NCI-H2196 treated with DMSO at 0.1 percent for 48 hours (cell line): ENCODE measurements around the gene MESD.
"Not testable (repeated sequence)": the region's sequence is repeated elsewhere in the genome, so short reads cannot be mapped to it uniquely, and the experiment has no call there.

Experiments
- DNase-seq: peaks from one replicate; lab custom pipeline; 2025; ENCODE audit not compliant: unreplicated experiment; lab: John Stamatoyannopoulos, UW

Gene MESD

GRCh38 chr15:80966431-80967197, 23.0 kb downstream of the MESD start:
- no peak for DNase-seq

GRCh38 chr15:80965454-80965853, 24.2 kb downstream of the MESD start:
- not testable (repeated sequence) for DNase-seq

- DNase-seq, result no peak
Observed at GRCh38 chr15:80958818-80959495, 30.7 kb downstream of the MESD start.

GRCh38 chr15:80957976-80958375, 31.6 kb downstream of the MESD start:
- no peak for DNase-seq

- DNase-seq, result no peak
Observed at GRCh38 chr15:80957556-80957955, 32.1 kb downstream of the MESD start.

- not testable (repeated sequence) for DNase-seq
Observed at GRCh38 chr15:80955571-80956452, 33.8 kb downstream of the MESD start.

DNA sequence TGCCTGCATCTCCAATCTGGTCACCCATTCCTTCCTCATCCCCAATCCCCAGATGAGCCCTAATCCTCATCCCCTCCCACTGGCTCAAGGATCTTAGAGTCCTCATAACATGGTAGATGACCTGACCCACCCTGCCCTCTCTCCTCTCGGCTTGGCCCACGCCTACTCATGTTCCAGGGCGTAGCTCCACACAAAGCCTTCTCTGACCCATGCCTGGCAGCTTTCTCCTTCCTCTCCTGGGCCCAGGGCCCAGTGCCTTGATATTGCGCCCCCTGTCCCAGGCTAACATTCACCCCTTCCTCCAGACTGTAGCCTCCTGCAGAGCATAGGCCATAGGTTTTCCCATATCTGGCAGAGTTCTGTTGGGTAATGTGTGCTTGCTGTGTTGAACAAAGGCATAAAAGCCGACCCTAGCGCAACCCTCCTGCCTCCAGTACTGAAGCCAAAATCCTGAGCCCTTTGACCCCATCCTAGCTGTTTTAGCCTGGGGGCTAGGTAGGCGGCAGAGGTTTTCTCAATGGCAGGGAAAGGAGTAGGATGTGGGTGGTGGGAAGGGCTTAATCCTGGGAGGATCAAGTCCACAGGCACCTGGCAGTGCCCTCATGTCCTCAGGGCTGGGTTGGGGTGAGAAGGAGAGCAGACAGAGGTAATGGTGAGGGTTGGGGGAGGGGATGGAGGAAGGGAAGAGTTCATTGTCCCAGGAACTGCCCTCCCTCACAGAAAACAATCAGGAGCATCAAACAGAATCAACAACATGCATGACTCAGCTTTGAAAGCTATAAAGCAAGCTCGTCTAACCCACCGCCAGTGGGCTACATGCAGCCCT, 35.5 kb downstream of the MESD start:
- DNase-seq, result no peak

- no peak for DNase-seq
Observed at GRCh38 chr15:80953001-80953952, 36.3 kb downstream of the MESD start.

GRCh38 chr15:80951941-80952340, 37.7 kb downstream of the MESD start:
- DNase-seq, result no peak

DNA sequence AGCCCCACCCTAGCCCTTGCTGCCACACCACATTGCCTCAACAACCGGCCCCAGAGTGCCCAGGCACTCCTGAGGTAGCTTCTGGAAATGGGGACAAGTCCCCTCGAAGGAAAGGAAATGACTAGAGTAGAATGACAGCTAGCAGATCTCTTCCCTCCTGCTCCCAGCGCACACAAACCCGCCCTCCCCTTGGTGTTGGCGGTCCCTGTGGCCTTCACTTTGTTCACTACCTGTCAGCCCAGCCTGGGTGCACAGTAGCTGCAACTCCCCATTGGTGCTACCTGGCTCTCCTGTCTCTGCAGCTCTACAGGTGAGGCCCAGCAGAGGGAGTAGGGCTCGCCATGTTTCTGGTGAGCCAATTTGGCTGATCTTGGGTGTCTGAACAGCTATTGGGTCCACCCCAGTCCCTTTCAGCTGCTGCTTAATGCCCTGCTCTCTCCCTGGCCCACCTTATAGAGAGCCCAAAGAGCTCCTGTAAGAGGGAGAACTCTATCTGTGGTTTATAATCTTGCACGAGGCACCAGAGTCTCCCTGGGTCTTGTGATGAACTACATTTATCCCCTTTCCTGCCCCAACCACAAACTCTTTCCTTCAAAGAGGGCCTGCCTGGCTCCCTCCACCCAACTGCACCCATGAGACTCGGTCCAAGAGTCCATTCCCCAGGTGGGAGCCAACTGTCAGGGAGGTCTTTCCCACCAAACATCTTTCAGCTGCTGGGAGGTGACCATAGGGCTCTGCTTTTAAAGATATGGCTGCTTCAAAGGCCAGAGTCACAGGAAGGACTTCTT, 39.1 kb downstream of the MESD start:
- DNase-seq, result no peak

GRCh38 chr15:80949756-80950155, 39.9 kb downstream of the MESD start:
- no peak for DNase-seq

DNA sequence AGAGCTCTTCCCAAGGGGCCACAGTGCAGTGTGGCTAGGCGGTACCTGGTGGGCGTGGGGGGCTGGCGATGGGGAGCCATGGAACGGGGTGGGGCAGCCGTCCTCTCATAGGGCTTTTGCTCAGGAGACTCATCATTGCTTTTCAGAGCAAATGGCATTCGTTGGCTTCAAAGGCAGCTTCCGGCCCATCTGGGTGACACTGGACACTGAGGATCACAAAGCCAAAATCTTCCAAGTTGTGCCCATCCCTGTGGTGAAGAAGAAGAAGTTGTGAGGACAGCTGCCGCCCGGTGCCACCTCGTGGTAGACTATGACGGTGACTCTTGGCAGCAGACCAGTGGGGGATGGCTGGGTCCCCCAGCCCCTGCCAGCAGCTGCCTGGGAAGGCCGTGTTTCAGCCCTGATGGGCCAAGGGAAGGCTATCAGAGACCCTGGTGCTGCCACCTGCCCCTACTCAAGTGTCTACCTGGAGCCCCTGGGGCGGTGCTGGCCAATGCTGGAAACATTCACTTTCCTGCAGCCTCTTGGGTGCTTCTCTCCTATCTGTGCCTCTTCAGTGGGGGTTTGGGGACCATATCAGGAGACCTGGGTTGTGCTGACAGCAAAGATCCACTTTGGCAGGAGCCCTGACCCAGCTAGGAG, 40.8 kb downstream of the MESD start:
- DNase-seq, result no peak

DNA sequence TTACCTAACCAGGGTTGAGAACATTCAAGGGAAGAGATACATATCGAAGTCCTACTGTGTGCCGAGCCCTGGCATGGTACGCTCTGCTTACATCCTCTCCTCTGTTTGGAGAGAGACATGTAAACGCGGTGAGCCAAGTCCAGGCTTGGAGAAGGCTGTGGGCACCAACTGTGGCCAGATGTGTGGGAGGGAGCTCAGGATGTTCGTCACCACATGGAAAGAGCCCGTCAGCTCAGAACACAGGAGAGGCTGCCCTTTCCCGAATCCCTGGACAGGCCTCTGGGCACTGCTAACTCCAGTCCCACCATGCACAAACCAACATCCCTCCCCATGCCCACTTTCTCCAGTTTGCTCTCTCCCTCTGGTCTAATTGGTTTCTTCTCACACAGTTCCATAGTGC, 43.0 kb downstream of the MESD start:
- no peak for DNase-seq

DNA sequence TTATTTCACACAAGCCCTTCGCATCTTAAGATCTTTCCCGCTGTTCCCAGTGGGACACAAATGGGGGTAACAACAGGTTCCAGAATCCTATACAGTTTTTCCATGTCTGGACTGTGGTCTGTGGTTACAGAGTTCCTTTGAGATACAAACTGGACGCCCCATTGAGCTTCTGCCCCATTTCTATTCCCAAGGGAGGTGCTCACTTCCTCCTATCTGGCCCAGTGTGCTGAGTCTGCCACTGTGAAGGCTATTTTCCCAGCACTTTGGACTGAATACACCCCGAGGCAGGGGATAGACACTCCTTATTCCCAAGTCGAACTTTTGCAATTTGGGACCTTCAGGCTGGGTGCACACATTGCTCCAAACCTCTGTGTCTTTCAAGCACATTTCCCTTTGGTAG, 44.0 kb downstream of the MESD start:
- DNase-seq, result no peak

DNA sequence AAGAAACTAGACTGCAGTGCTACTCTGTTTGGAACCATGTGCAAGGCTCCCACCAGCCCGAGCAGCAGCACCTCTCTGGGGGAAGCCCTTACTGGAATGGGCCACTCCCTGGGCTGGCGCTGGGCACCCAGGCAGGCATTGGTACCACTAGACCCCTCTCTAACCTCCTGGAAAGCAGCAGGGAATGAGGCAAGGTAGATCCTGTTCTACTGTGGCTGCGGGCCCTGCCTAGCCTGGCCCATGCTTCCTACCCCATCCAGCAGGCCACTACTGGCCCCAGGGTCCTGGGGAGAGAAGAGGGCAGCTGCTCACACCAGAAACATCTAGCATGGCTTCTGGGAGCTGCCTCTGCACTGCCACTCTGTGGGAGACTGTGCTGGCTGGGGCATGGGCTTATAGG, 44.8 kb downstream of the MESD start:
- DNase-seq, result no peak

- no peak for DNase-seq
Observed at GRCh38 chr15:80942746-80943565, 46.7 kb downstream of the MESD start.

DNA sequence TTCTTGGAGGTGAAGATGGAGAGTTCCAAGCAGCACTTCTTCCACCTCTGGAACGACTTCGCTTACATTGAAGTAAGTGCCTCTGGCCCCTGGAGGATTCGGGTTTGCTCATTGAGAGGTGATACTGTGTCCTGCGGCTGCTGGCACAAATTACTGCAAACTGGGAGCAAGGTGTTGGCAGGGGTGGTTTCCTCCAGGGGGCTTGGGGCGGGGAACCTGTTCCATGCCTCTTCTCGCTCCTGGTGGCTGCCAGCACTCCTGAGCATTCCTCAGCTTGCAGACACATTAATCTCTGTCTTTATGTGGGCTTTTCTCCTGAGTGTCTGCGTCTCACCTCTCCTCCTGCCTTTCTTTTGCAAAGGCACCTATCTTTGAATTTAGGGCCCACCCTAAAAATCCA, 47.4 kb downstream of the MESD start:
- DNase-seq, result no peak

GRCh38 chr15:80940851-80941250, 48.8 kb downstream of the MESD start:
- no peak for DNase-seq
